ENCODE measurements around the gene WDPCP. TPM values are rescaled to one million over a fixed set of nuclear protein-coding genes. Genes with fewer than 3 reads are reported as not detected.

The WDPCP gene
- total and polyA plus RNA-seq, 2 of the 8 experiments (the other 6 are each of a cell fraction or from before 2014, with no cell fraction given): 9.3 to 25.8 TPM

- DNase-seq (ENCODE audit: low read depth in 1 of 2, low spot score in 2 of 2) (no peak), FAIRE-seq (no peak)
- Histone ChIP-seq H2BK120ac (replicated peaks; ENCODE audit: low read depth, low read length) (no peak overlapping the region), H4K5ac (ENCODE audit: insufficient read length, low read depth, low read length) (no peak overlapping the region), H3K9ac (replicated peaks in 1 of 4; ENCODE audit: extremely low read depth in 1 of 4, low read depth in 3 of 4, low read length in 3 of 4) (no peak overlapping the region), H3K23me2 (ENCODE audit: low read depth, low read length) (no peaks in the 10 kb centered on the region), H3K4me3 (ENCODE audit: extremely low read depth in 1 of 4, insufficient read depth in 2 of 4, low read depth in 3 of 4, low read length in 4 of 4) (no peak overlapping the region), H4K8ac (ENCODE audit: extremely low read depth, insufficient read depth, low read length) (no peak overlapping the region), H4K91ac (replicated peaks; ENCODE audit: insufficient read length, low read length) (no peak overlapping the region), H2BK15ac (ENCODE audit: low read length) (no peak overlapping the region), H3K4ac (replicated peaks; ENCODE audit: insufficient read length, low read depth, low read length) (no peak overlapping the region), H2BK5ac (ENCODE audit: low read depth, low read length) (no peak overlapping the region), H4K20me1 (replicated peaks in 1 of 2; ENCODE audit: control insufficient read depth in 1 of 2, insufficient read depth in 2 of 2, low read length in 2 of 2) (no peaks in the 10 kb centered on the region), H3K18ac (ENCODE audit: extremely low read depth, low read length) (no peak overlapping the region), H2AK5ac (ENCODE audit: low read depth, low read length) (no peak overlapping the region), H3K27ac (ENCODE audit: low read depth, low read length) (no peak overlapping the region), H3K79me2 (ENCODE audit: control insufficient read depth in 1 of 2, insufficient read depth in 2 of 2, low read length in 2 of 2) (no peaks in the 10 kb centered on the region), H2AFZ (ENCODE audit: low read length) (no peak overlapping the region), H3K23ac (ENCODE audit: insufficient read length) (no peak overlapping the region), H3K36me3 (ENCODE audit: control insufficient read depth in 2 of 4, insufficient read depth in 4 of 4, low read length in 3 of 4) (peaks cover 0 to 33% (median 1%) of the 10 kb centered on the region in 4 experiments; a peak in 2 of 8 replicates), H2BK20ac (ENCODE audit: low read length) (no peak overlapping the region), H3K4me2 (ENCODE audit: insufficient read depth in 1 of 2, low read depth in 2 of 2, low read length in 2 of 2) (no peak overlapping the region), H3K9me3 (ENCODE audit: insufficient read depth in 2 of 2, low read depth in 1 of 2, low read length in 1 of 2) (peaks cover 0 to 3% of the 10 kb centered on the region in 2 experiments; a peak in 1 of 4 replicates), H3K27me3 (replicated peaks in 1 of 4; ENCODE audit: control insufficient read depth in 3 of 4, extremely low read depth in 1 of 4, insufficient read depth in 3 of 4, low read length in 3 of 4) (no peaks in the 10 kb centered on the region), H2BK12ac (ENCODE audit: low read depth, low read length) (no peak overlapping the region), H3K14ac (ENCODE audit: insufficient read length) (no peak overlapping the region), H3K4me1 (replicated peaks in 1 of 4; ENCODE audit: control insufficient read depth in 3 of 4, insufficient read depth in 4 of 4, low read length in 3 of 4) (no peaks in the 10 kb centered on the region), H3K79me1 (ENCODE audit: low read depth, low read length) (no peaks in the 10 kb centered on the region), H3K56ac (replicated peaks; ENCODE audit: insufficient read length, low read depth, low read length) (no peak overlapping the region)
- ChIA-PET CTCF (ENCODE audit: partially characterized antibody) (no interaction called here), POLR2A (ENCODE audit: partially characterized antibody) (no interaction called here)
- 96% methylated on average over 1 of the region's 1 CpG; no CpG with 5 or more reads in 1 of the 2 experiments for WGBS, 2 experiments (ENCODE audit: extremely low coverage in 1 of 2, insufficient coverage in 1 of 2, insufficient read length in 1 of 2, insufficient replicate concordance in 2 of 2, low coverage in 1 of 2, low lambda C conversion rate in 2 of 2, missing lambda C conversion rate in 1 of 2)
- TF ChIP-seq, protein P1, sequence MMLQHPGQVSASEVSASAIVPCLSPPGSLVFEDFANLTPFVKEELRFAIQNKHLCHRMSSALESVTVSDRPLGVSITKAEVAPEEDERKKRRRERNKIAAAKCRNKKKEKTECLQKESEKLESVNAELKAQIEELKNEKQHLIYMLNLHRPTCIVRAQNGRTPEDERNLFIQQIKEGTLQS (IDR thresholded peaks at IDR 0.05; ENCODE audit: insufficient read depth, low read depth, low read length): no peak
- no peak for TF ChIP-seq SP4 (IDR thresholded peaks at IDR 0.05; ENCODE audit: low read length)
- TF ChIP-seq SAP30 (IDR thresholded peaks at IDR 0.05; ENCODE audit: insufficient read depth, insufficient replicate concordance, low read length): no peak
- TF ChIP-seq POLR2AphosphoS5 (IDR thresholded peaks at IDR 0.05; ENCODE audit: low read depth, low read length): no peak
- TF ChIP-seq RNF2 (IDR thresholded peaks at IDR 0.05; ENCODE audit: borderline replicate concordance, low read depth, low read length, missing control alignments, poor library complexity, severe bottlenecking): no peak
- TF ChIP-seq KDM4A (IDR thresholded peaks at IDR 0.05; ENCODE audit: low read depth, low read length, severe bottlenecking): no peak
- no peak for TF ChIP-seq HDAC2 (IDR thresholded peaks at IDR 0.05; ENCODE audit: borderline replicate concordance in 1 of 2, low read depth in 2 of 2, low read length in 2 of 2)
- no peak for TF ChIP-seq CREB1 (IDR thresholded peaks at IDR 0.05)
- TF ChIP-seq TAF7 (optimal IDR thresholded peaks at IDR 0.05; ENCODE audit: borderline replicate concordance, low read depth, low read length): no peak
- no peak for TF ChIP-seq NRF1 (IDR thresholded peaks at IDR 0.05; ENCODE audit: low read depth, low read length)
- TF ChIP-seq NANOG (IDR thresholded peaks at IDR 0.05; ENCODE audit: insufficient read depth, low read depth, low read length, poor library complexity, severe bottlenecking): no peak
- no peak for TF ChIP-seq KDM5A (IDR thresholded peaks at IDR 0.05; ENCODE audit: low read length)
- TF ChIP-seq CEBPB (IDR thresholded peaks at IDR 0.05; ENCODE audit: low read depth, low read length): no peak
- no peak for TF ChIP-seq POLR2A (IDR thresholded peaks at IDR 0.05; ENCODE audit: control extremely low read depth in 1 of 2, low read depth in 2 of 2, low read length in 2 of 2)
These were observed 122.6 kb downstream of the WDPCP start for GRCh38 chr2:63465633-63466032.
